ENCODE results near the gene EFNA4.

EFNA4 gene

GRCh38 chr1:155091071-155092051, 27.8 kb downstream of the EFNA4 start:
- H4K20me1 ChIP-seq (ENCODE audit: control insufficient read depth, insufficient read depth, low read depth, low read length) = no peaks in the 10 kb centered on the region
- H3F3A ChIP-seq (ENCODE audit: control insufficient read depth, insufficient read depth) = peaks cover 8% of the 10 kb centered on the region; the same call in 1 of the 2 replicates
- TF ChIP-seq CTCF (IDR thresholded peaks at IDR 0.05; ENCODE audit: low read depth, low read length, poor library complexity, severe bottlenecking) (peak; percentile 97), EZH2phosphoT487 (IDR thresholded peaks at IDR 0.05; ENCODE audit: borderline replicate concordance, low read length) (no peak)
- H3K4me1 ChIP-seq (ENCODE audit: control insufficient read depth, low read length) = peaks cover 22% of the 10 kb centered on the region
- H3K27ac ChIP-seq (ENCODE audit: low read depth, low read length) = no peak overlapping the region
- no peak overlapping the region for H3K4me3 ChIP-seq (ENCODE audit: low read length)
- H3K9me2 ChIP-seq (replicated peaks; ENCODE audit: control insufficient read depth, low read length) = no peaks in the 10 kb centered on the region
- H3K27me3 ChIP-seq (ENCODE audit: control insufficient read depth, low read length) = peaks cover 21% of the 10 kb centered on the region
- H3K79me2 ChIP-seq (ENCODE audit: control insufficient read depth, low read length) = no peaks in the 10 kb centered on the region
- H3K36me3 ChIP-seq (ENCODE audit: control insufficient read depth, low read length) = no peaks in the 10 kb centered on the region
- H3K9me3 ChIP-seq (ENCODE audit: control insufficient read depth, insufficient read depth, low read length) = no peaks in the 10 kb centered on the region
- peak overlapping the region; percentile 52 for H3K4me2 ChIP-seq (ENCODE audit: low read length)

GRCh38 chr1:155092131-155092530, 28.6 kb downstream of the EFNA4 start:
- peaks cover 14% of the 10 kb centered on the region for H3K4me1 ChIP-seq (ENCODE audit: control insufficient read depth, low read length)
- no peak overlapping the region for H3K4me2 ChIP-seq (ENCODE audit: low read length)
- H3K9me3 ChIP-seq (ENCODE audit: control insufficient read depth, insufficient read depth, low read length) = no peaks in the 10 kb centered on the region
- H3K27me3 ChIP-seq (ENCODE audit: control insufficient read depth, low read length) = peaks cover 22% of the 10 kb centered on the region
- no peaks in the 10 kb centered on the region for H4K20me1 ChIP-seq (ENCODE audit: control insufficient read depth, insufficient read depth, low read depth, low read length)
- no peak for TF ChIP-seq EZH2phosphoT487 (IDR thresholded peaks at IDR 0.05; ENCODE audit: borderline replicate concordance, low read length)
- TF ChIP-seq CTCF (IDR thresholded peaks at IDR 0.05; ENCODE audit: low read depth, low read length, poor library complexity, severe bottlenecking) = no peak
- no peaks in the 10 kb centered on the region for H3K36me3 ChIP-seq (ENCODE audit: control insufficient read depth, low read length)
- no peaks in the 10 kb centered on the region for H3K9me2 ChIP-seq (replicated peaks; ENCODE audit: control insufficient read depth, low read length)
- no peak overlapping the region for H3K4me3 ChIP-seq (ENCODE audit: low read length)
- no peaks in the 10 kb centered on the region for H3K79me2 ChIP-seq (ENCODE audit: control insufficient read depth, low read length)
- no peak overlapping the region for H3K27ac ChIP-seq (ENCODE audit: low read depth, low read length)
- peaks cover 8% of the 10 kb centered on the region; the same call in 1 of the 2 replicates for H3F3A ChIP-seq (ENCODE audit: control insufficient read depth, insufficient read depth)

GRCh38 chr1:155092641-155093040, 29.1 kb downstream of the EFNA4 start:
- Histone ChIP-seq H4K20me1 (ENCODE audit: control insufficient read depth, insufficient read depth, low read depth, low read length) (no peaks in the 10 kb centered on the region), H3K9me2 (replicated peaks; ENCODE audit: control insufficient read depth, low read length) (no peaks in the 10 kb centered on the region), H3K27me3 (ENCODE audit: control insufficient read depth, low read length) (peaks cover 23% of the 10 kb centered on the region), H3K4me2 (ENCODE audit: low read length) (no peak overlapping the region), H3K36me3 (ENCODE audit: control insufficient read depth, low read length) (no peaks in the 10 kb centered on the region), H3F3A (ENCODE audit: control insufficient read depth, insufficient read depth) (peaks cover 5% of the 10 kb centered on the region; the same call in 1 of the 2 replicates), H3K9me3 (ENCODE audit: control insufficient read depth, insufficient read depth, low read length) (no peaks in the 10 kb centered on the region), H3K4me1 (ENCODE audit: control insufficient read depth, low read length) (peaks cover 11% of the 10 kb centered on the region), H3K4me3 (ENCODE audit: low read length) (no peak overlapping the region), H3K27ac (ENCODE audit: low read depth, low read length) (no peak overlapping the region), H3K79me2 (ENCODE audit: control insufficient read depth, low read length) (no peaks in the 10 kb centered on the region)
- TF ChIP-seq CTCF (IDR thresholded peaks at IDR 0.05; ENCODE audit: low read depth, low read length, poor library complexity, severe bottlenecking) (no peak), EZH2phosphoT487 (IDR thresholded peaks at IDR 0.05; ENCODE audit: borderline replicate concordance, low read length) (no peak)
